H9 (cell line): Measurements from ENCODE around the gene CSMD2. TPM values are rescaled to one million over a fixed set of nuclear protein-coding genes. Genes with fewer than 3 reads are reported as not detected.

Experiments used
- DNase-seq: peaks from one replicate; pipeline ENCODE4 v3.0.0-alpha.2; 2017
- H2AFZ ChIP-seq: one replicate; pipeline ENCODE4 v1.6.1; 2013; ENCODE audit warnings: mild to moderate bottlenecking, low read length, control low read depth, moderate library complexity
- H2AK5ac ChIP-seq: 2 replicates; pipeline ENCODE4 v1.6.1; 2013; ENCODE audit warnings: low read length, control low read depth, mixed read lengths; ENCODE audit not compliant: insufficient read length
- H2BK120ac ChIP-seq: one replicate; pipeline ENCODE4 v1.6.1; 2013; ENCODE audit warnings: low read depth, mild to moderate bottlenecking, low read length, control low read depth, inconsistent platforms; ENCODE audit not compliant: poor library complexity, severe bottlenecking
- H2BK12ac ChIP-seq: 2 replicates; pipeline ENCODE4 v1.6.1; 2013; ENCODE audit warnings: low read length, control low read depth, mixed read lengths, low read depth; ENCODE audit not compliant: insufficient read length
- H2BK15ac ChIP-seq: 2 replicates; pipeline ENCODE4 v1.6.1; 2013; ENCODE audit warnings: low read depth, low read length, control low read depth
- H2BK20ac ChIP-seq: one replicate; pipeline ENCODE4 v1.6.1; 2013; ENCODE audit warnings: low read depth, mild to moderate bottlenecking, low read length, control low read depth, inconsistent platforms; ENCODE audit not compliant: poor library complexity, severe bottlenecking
- H2BK5ac ChIP-seq: 2 replicates; pipeline ENCODE4 v1.6.1; 2013; ENCODE audit warnings: low read length, control low read depth, mixed read lengths; ENCODE audit not compliant: insufficient read length
- H3K14ac ChIP-seq: 2 replicates; pipeline ENCODE4 v1.6.1; 2013; ENCODE audit warnings: low read length, control low read depth; ENCODE audit not compliant: insufficient read depth
- H3K18ac ChIP-seq: 2 replicates; pipeline ENCODE4 v1.6.1; 2013; ENCODE audit warnings: low read depth, mild to moderate bottlenecking, mixed read lengths, low read length, control low read depth; ENCODE audit not compliant: insufficient read length
- H3K23ac ChIP-seq: 2 replicates; pipeline ENCODE4 v1.6.1; 2013; ENCODE audit warnings: low read length, control low read depth, mixed read lengths, low read depth; ENCODE audit not compliant: insufficient read length
- H3K23me2 ChIP-seq: 2 replicates; pipeline ENCODE4 v1.6.1; 2013; ENCODE audit warnings: low read depth, mild to moderate bottlenecking, mixed read lengths, low read length, control low read depth; ENCODE audit not compliant: insufficient read length, poor library complexity, severe bottlenecking
- H3K27ac ChIP-seq: 2 replicates; pipeline ENCODE4 v1.5.1; 2013; ENCODE audit warnings: low read length, control low read depth, mixed read lengths, low read depth; ENCODE audit not compliant: insufficient read length
- H3K27me3 ChIP-seq: 2 replicates; pipeline ENCODE4 v1.6.1; 2013; ENCODE audit warnings: low read length, control low read depth, inconsistent platforms; ENCODE audit not compliant: insufficient read depth
- H3K4ac ChIP-seq: 2 replicates; pipeline ENCODE4 v1.6.1; 2013; ENCODE audit warnings: low read depth, mild to moderate bottlenecking, control low read depth, inconsistent platforms, low read length, moderate library complexity
- H3K4me1 ChIP-seq: 2 replicates; pipeline ENCODE4 v1.6.1; 2013; ENCODE audit warnings: low read length, control low read depth, inconsistent platforms; ENCODE audit not compliant: insufficient read depth
- H3K4me2 ChIP-seq: 2 replicates; pipeline ENCODE4 v1.6.1; 2013; ENCODE audit warnings: low read length, control low read depth, mixed read lengths; ENCODE audit not compliant: insufficient read length, insufficient read depth
- H3K56ac ChIP-seq: 2 replicates; pipeline ENCODE4 v1.6.1; 2013; ENCODE audit warnings: low read depth, mild to moderate bottlenecking, mixed read lengths, low read length, control low read depth; ENCODE audit not compliant: insufficient read length
- H3K79me1 ChIP-seq: 2 replicates; pipeline ENCODE4 v1.6.1; 2013; ENCODE audit warnings: low read depth, mild to moderate bottlenecking, moderate library complexity, low read length, control low read depth, inconsistent platforms; ENCODE audit not compliant: insufficient read depth, poor library complexity, severe bottlenecking
- H3K79me2 ChIP-seq: 2 replicates; pipeline ENCODE4 v1.6.1; 2013; ENCODE audit warnings: low read length, control low read depth, inconsistent platforms; ENCODE audit not compliant: insufficient read depth
- H3K9ac ChIP-seq: 2 replicates; pipeline ENCODE4 v1.6.1; 2013; ENCODE audit warnings: low read length, control low read depth, mixed read lengths; ENCODE audit not compliant: insufficient read length; ENCODE audit errors: extremely low read depth
- H3K9me3 ChIP-seq: one replicate; pipeline ENCODE4 v1.6.1; 2013; ENCODE audit warnings: low read depth, low read length, inconsistent platforms; ENCODE audit not compliant: control insufficient read depth
- H3T11ph ChIP-seq: one replicate; pipeline ENCODE4 v1.6.1; 2013; ENCODE audit warnings: mild to moderate bottlenecking, low read length, control low read depth, inconsistent platforms
- H4K20me1 ChIP-seq: one replicate; pipeline ENCODE4 v1.6.1; 2013; ENCODE audit not compliant: control insufficient read depth, insufficient read length, insufficient read depth
- H4K5ac ChIP-seq: 2 replicates; pipeline ENCODE4 v1.6.1; 2013; ENCODE audit warnings: low read depth, mild to moderate bottlenecking, mixed read lengths, low read length, control low read depth; ENCODE audit not compliant: insufficient read length
- H4K8ac ChIP-seq: replicated peaks from 2 replicates; pipeline ENCODE4 v1.6.1; 2013; ENCODE audit warnings: low read length, control low read depth, mixed read lengths, low read depth; ENCODE audit not compliant: insufficient read length
- H4K91ac ChIP-seq: 2 replicates; pipeline ENCODE4 v1.6.1; 2013; ENCODE audit warnings: low read depth, mild to moderate bottlenecking, moderate library complexity, mixed read lengths, low read length, control low read depth; ENCODE audit not compliant: insufficient read length
- H3K27ac Mint-ChIP-seq, 3 experiments: 2 replicates in 2 of 3; 3 replicates in 1 of 3; pipeline ENCODE4 v1.8.0; 2020 to 2021; ENCODE audit warnings: mixed read lengths in 3 of 3, mild to moderate bottlenecking in 1 of 3, moderate library complexity in 1 of 3
- H3K27me3 Mint-ChIP-seq: 2 replicates; pipeline ENCODE4 v1.8.0; 2021; ENCODE audit warnings: low read depth, mild to moderate bottlenecking, moderate library complexity, mixed read lengths
- H3K36me3 Mint-ChIP-seq, 3 experiments: 2 replicates in 2 of 3; 3 replicates in 1 of 3; pipeline ENCODE4 v1.8.0; 2020 to 2021; ENCODE audit warnings: low read depth in 3 of 3, mixed read lengths in 3 of 3; ENCODE audit not compliant: insufficient read depth in 1 of 3
- H3K4me1 Mint-ChIP-seq, 2 experiments: 2 replicates each; pipeline ENCODE4 v1.8.0; 2020; ENCODE audit warnings: mixed read lengths in 2 of 2
- H3K4me3 Mint-ChIP-seq, 2 experiments: 2 replicates in 1 of 2; 3 replicates in 1 of 2; pipeline ENCODE4 v1.8.0; 2020 to 2021; ENCODE audit warnings: mild to moderate bottlenecking in 2 of 2, mixed read lengths in 2 of 2, moderate library complexity in 1 of 2
- H3K9me3 Mint-ChIP-seq, 2 experiments: 2 replicates in 1 of 2; 3 replicates in 1 of 2; pipeline ENCODE4 v1.8.0; 2020; ENCODE audit warnings: mild to moderate bottlenecking in 2 of 2, mixed read lengths in 2 of 2, moderate library complexity in 1 of 2
- WGBS: extraction: QIAGEN DNeasy Blood & Tissue Kit; methylation state at CpG from one replicate; pipeline ENCODE4 v1.1.7; 2013; ENCODE audit warnings: missing lambda C conversion rate, low lambda C conversion rate, mixed read lengths; ENCODE audit not compliant: insufficient read length; ENCODE audit errors: extremely low coverage; 5-methylcytosine and 5-hydroxymethylcytosine counted together
- total RNA-seq: library from RNA; stranded (reverse); gene quantifications from 2 replicates; pipeline ENCODE4 v1.2.1, GENCODE V29; 2021
- TF ChIP-seq, protein P1 (sequence below): fragments of 200-600 bp; sonication (generic); conservative IDR thresholded peaks from 3 replicates; pipeline ENCODE4 v1.8.0; 2021; ENCODE audit warnings: antibody characterized with exemption, mild to moderate bottlenecking

The CSMD2 gene
- total RNA-seq, 1 experiment from 2014 or later: 6.4 TPM

DNA sequence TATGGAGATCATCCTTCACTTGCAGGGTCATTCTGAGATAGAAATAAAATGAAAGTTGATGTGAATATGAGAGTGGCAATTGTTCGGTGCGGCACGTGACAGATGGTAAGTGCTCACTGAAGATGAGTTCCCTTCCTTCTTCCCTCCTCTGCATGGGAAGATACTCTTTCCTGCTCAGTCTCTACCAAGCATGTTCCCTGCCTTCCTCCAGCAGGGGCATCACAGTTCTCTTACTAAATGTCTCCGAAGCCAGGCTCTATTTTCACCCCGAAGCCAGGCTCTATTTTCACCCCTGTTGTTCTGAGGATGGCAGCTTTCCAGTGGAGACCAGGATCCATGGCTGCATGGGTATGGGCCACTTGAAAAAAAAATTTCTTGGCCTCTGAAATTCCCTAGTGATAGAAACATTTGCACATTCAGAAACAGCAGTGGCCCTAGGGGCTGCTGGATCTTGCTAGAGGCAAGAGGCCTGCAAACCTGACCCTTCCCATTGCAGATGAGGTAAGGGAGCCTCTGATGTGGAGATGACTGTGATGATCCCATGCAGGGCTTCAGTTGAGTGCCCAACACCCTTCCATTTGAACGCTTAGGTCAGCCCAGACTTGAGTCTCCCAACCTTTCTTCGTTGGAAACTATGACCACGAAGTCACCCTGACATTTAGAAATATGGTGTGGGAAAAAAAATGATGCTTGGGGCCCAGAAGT is 424.8 kb downstream of the CSMD2 start:
- Histone ChIP-seq H3K9me3 (no peaks in the 10 kb centered on the region), H2BK12ac (no peak overlapping the region), H2BK15ac (no peak overlapping the region), H3K23ac (no peak overlapping the region), H4K91ac (no peak overlapping the region), H2AFZ (no peak overlapping the region), H2AK5ac (no peak overlapping the region), H4K20me1 (no peaks in the 10 kb centered on the region), H3K4me1 (no peaks in the 10 kb centered on the region), H3K27me3 (no peaks in the 10 kb centered on the region), H2BK120ac (no peak overlapping the region), H4K8ac (no peak overlapping the region), H3K79me2 (no peaks in the 10 kb centered on the region), H3K9ac (no peak overlapping the region), H3T11ph (no peak overlapping the region), H3K27ac (no peak overlapping the region), H3K23me2 (no peaks in the 10 kb centered on the region), H3K18ac (no peak overlapping the region), H3K4ac (no peak overlapping the region), H3K79me1 (no peaks in the 10 kb centered on the region), H2BK20ac (no peak overlapping the region), H4K5ac (no peak overlapping the region), H3K56ac (no peak overlapping the region), H3K4me2 (no peak overlapping the region), H2BK5ac (no peak overlapping the region), H3K14ac (no peak overlapping the region)
- WGBS: no CpG with 5 or more reads among the region's 8 CpGs
- TF ChIP-seq, protein P1, sequence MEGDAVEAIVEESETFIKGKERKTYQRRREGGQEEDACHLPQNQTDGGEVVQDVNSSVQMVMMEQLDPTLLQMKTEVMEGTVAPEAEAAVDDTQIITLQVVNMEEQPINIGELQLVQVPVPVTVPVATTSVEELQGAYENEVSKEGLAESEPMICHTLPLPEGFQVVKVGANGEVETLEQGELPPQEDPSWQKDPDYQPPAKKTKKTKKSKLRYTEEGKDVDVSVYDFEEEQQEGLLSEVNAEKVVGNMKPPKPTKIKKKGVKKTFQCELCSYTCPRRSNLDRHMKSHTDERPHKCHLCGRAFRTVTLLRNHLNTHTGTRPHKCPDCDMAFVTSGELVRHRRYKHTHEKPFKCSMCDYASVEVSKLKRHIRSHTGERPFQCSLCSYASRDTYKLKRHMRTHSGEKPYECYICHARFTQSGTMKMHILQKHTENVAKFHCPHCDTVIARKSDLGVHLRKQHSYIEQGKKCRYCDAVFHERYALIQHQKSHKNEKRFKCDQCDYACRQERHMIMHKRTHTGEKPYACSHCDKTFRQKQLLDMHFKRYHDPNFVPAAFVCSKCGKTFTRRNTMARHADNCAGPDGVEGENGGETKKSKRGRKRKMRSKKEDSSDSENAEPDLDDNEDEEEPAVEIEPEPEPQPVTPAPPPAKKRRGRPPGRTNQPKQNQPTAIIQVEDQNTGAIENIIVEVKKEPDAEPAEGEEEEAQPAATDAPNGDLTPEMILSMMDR: peak; percentile 40; the same call in 2 of the 3 replicates
- peaks cover 17 to 26% (median 23%) of the 10 kb centered on the region in 3 experiments for H3K36me3 Mint-ChIP-seq
- no peak overlapping the region for H3K4me3 Mint-ChIP-seq
- no peaks in the 10 kb centered on the region for H3K27me3 Mint-ChIP-seq
- H3K27ac Mint-ChIP-seq: no peak overlapping the region
- DNase-seq: no peak
- H3K9me3 Mint-ChIP-seq: no peaks in the 10 kb centered on the region
- H3K4me1 Mint-ChIP-seq: peaks cover 11% of the 10 kb centered on the region in 2 experiments
